ENCODE results near the gene TMTC1. TPM values are rescaled to one million over a fixed set of nuclear protein-coding genes. Genes with fewer than 3 reads are reported as not detected.

TMTC1 gene
- total and polyA plus RNA-seq, 11 donors: 8.8 to 101 (median 41.4) TPM

GRCh38 chr12:29599381-29599780 lies 184.4 kb downstream of the TMTC1 start:
- no peaks in the 10 kb centered on the region for H3K9me3 ChIP-seq
- peaks cover 0 to 24% (median 7%) of the 10 kb centered on the region in 9 donors for H3K36me3 ChIP-seq
- TF ChIP-seq, protein P1, sequence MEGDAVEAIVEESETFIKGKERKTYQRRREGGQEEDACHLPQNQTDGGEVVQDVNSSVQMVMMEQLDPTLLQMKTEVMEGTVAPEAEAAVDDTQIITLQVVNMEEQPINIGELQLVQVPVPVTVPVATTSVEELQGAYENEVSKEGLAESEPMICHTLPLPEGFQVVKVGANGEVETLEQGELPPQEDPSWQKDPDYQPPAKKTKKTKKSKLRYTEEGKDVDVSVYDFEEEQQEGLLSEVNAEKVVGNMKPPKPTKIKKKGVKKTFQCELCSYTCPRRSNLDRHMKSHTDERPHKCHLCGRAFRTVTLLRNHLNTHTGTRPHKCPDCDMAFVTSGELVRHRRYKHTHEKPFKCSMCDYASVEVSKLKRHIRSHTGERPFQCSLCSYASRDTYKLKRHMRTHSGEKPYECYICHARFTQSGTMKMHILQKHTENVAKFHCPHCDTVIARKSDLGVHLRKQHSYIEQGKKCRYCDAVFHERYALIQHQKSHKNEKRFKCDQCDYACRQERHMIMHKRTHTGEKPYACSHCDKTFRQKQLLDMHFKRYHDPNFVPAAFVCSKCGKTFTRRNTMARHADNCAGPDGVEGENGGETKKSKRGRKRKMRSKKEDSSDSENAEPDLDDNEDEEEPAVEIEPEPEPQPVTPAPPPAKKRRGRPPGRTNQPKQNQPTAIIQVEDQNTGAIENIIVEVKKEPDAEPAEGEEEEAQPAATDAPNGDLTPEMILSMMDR (IDR thresholded peaks at IDR 0.05): no peak
- no peak for TF ChIP-seq POLR2A (IDR thresholded peaks at IDR 0.05)
- intact Hi-C loops (cut with DNase I): no loop called here
- no peak overlapping the region for H3K4me3 ChIP-seq
- H3K27me3 ChIP-seq: no peaks in the 10 kb centered on the region
- H3K4me1 ChIP-seq: peaks cover 0 to 10% (median 0%) of the 10 kb centered on the region in 12 donors
- H3K27ac ChIP-seq: no peak overlapping the region
- 56 to 80% (median 67%) methylated on average over 3 of the region's 3 CpGs for WGBS, 4 donors
- ATAC-seq (peak in 1 of 4 donors; percentile 63), DNase-seq (peak in 3 of 5 donors; percentile 37 to 48 (median 44))

DNA sequence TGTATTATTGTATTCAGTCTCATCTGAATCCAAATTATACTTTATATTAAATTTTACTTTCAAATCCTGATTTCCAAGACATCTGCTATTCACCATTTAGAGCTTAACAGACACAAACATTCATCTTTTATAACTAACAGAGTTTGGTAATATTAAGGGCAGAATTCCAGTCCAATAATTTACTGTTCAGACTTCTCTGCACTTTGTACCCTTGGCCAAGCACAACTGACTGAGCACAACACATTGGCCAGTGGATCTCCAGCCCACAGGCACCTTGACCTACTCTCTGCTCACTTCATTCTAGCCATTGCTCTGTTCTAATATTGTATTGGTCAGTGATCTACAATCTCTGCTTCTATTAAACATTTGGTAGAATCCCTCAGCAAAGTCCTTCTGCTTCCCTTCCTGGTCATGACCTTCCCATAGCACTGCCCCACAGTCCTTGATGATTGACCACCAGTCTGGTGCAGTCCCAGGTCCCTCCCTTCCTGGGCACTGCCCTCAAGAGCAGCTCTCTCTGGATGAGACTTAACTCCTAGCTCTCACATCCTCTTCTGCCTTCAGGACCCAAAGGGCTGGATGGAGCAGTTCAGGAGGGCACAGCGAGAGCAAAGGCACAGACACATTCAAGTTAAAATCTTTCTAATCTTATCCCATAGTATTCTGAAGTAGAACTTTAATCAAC lies 188.5 kb downstream of the TMTC1 start:
- WGBS, 4 donors: 94 to 100% (median 97%) methylated on average over 1 of the region's 1 CpG
- no peak overlapping the region for H3K4me3 ChIP-seq
- no peak for DNase-seq
- no peak for ATAC-seq
- peaks cover 0 to 2% (median 0%) of the 10 kb centered on the region in 12 donors for H3K9me3 ChIP-seq
- H3K36me3 ChIP-seq: peaks cover 0 to 17% (median 0%) of the 10 kb centered on the region in 9 donors
- H3K27ac ChIP-seq: no peak overlapping the region
- intact Hi-C loops (cut with DNase I): no loop called here
- no peak for TF ChIP-seq POLR2A (IDR thresholded peaks at IDR 0.05)
- TF ChIP-seq, protein P1 (IDR thresholded peaks at IDR 0.05): no peak
- H3K27me3 ChIP-seq: no peaks in the 10 kb centered on the region
- H3K4me1 ChIP-seq: peaks cover 0 to 25% (median 0%) of the 10 kb centered on the region in 12 donors

DNA sequence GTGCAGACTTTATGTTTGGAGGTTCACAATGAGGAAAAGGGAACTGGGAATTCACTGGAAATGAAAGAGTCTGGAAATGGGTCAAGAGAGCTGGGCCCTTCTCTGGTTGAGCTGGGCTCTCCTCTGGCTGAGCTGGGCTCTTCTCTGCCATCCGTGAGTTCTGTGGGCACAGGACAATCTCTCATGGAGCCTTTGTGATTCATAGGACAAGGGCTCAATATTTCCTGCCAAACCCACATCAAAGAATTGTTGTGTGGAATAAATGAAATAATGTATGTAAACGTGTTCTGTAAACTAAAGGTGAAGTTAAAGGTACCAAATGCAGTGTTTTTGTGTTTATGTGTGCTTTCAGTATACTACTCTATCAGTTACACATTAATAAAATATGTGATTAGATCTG lies 190.7 kb downstream of the TMTC1 start:
- no peak overlapping the region for H3K27ac ChIP-seq
- intact Hi-C loops (cut with DNase I): no loop called here
- H3K36me3 ChIP-seq: peaks cover 0 to 17% (median 0%) of the 10 kb centered on the region in 9 donors
- no peaks in the 10 kb centered on the region for H3K27me3 ChIP-seq
- WGBS, 4 donors: 94 to 95% (median 95%) methylated on average over 2 of the region's 2 CpGs
- peaks cover 0 to 2% (median 0%) of the 10 kb centered on the region in 12 donors for H3K9me3 ChIP-seq
- no peak for DNase-seq
- H3K4me3 ChIP-seq: no peak overlapping the region
- ATAC-seq: no peak
- TF ChIP-seq POLR2A (IDR thresholded peaks at IDR 0.05): no peak
- TF ChIP-seq, protein P1 (IDR thresholded peaks at IDR 0.05): no peak
- peaks cover 0 to 19% (median 0%) of the 10 kb centered on the region in 12 donors for H3K4me1 ChIP-seq

DNA sequence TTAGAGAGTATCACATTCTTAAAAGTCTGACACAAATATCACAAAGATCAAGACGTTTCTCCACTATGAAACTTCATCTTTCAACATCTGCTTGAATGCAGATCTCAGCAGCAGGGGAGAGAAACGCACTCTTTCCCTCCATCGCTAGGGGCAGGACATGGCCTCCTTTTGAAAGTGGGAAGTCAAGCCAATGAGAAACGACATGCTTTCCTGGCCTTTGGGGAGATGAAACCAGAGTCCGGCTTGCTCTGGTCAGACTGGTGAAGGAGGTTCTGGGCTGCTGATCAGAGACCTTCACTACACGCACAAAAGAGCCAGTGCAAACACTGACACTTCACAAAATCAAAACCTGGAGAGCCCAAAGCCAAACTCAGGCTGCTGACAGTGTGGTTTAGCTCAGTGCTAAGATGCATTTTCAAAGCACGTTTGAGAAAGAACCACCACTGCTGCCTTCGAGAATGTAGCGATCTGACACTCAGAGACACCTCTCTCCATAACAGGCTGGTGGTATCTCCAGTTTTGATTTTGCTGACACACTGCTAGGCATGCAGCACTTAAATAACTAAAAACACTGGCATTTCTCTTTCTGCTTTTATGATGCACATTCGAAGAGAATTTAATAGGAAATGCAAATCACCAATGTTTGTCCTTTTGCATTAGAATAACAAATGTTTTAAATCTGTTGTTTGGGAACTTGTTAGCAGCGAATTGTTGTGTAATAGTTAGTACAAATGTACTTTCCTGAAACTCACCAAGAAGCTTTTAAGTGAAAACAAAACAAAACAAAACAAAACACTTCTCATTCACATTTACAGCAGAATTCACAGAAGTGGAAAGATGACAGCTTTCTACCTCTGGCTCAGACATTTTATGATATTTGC lies 192.4 kb downstream of the TMTC1 start:
- peaks cover 0 to 2% (median 0%) of the 10 kb centered on the region in 12 donors for H3K9me3 ChIP-seq
- WGBS, 4 donors: 61 to 69% (median 66%) methylated on average over 11 of the region's 11 CpGs
- intact Hi-C loops (cut with DNase I): no loop called here
- peak in 3 of 5 donors; percentile 34 to 44 (median 34) for DNase-seq
- H3K4me3 ChIP-seq: peak overlapping the region in 2 of 12 donors; percentile 22 to 27
- ATAC-seq: peak in 3 of 4 donors; percentile 69 to 86 (median 82)
- H3K36me3 ChIP-seq: peaks cover 0 to 12% (median 0%) of the 10 kb centered on the region in 9 donors
- H3K27me3 ChIP-seq: no peaks in the 10 kb centered on the region
- peak overlapping the region in 2 of 12 donors; percentile 9 to 17 for H3K27ac ChIP-seq
- H3K4me1 ChIP-seq: peaks cover 0 to 19% (median 0%) of the 10 kb centered on the region in 12 donors
- TF ChIP-seq, protein P1 (IDR thresholded peaks at IDR 0.05): peak in 10 of 12 donors; percentile 10 to 55 (median 34)
- no peak for TF ChIP-seq POLR2A (IDR thresholded peaks at IDR 0.05)

Data from heart left ventricle (tissue), 16 donors.